ENCODE measurements around the gene KCTD3. TPM values are rescaled to one million over a fixed set of nuclear protein-coding genes. Genes with fewer than 3 reads are reported as not detected.
A peak's percentile ranks its signal among the peaks of the same experiment; 100 is the strongest.

The KCTD3 gene
- total and polyA plus RNA-seq, 2 of the 13 experiments (the other 11 are each of a cell fraction or from before 2014, with no cell fraction given): 49.8 to 68.1 TPM

- intact Hi-C loops (cut with micrococcal nuclease; ENCODE audit: unreplicated experiment) (no loop called here), in situ Hi-C loops (cut with HindIII; ENCODE audit: extremely low pct_ligation_motif_present, low pct_unique_long_range_greater_than_20kb) (no loop called here)
- Histone ChIP-seq H3K36me3 (replicated peaks in 1 of 2; ENCODE audit: control insufficient read depth in 1 of 2, insufficient read depth in 2 of 2, low read length in 2 of 2) (no peaks in the 10 kb centered on the region), H3K4me3 (replicated peaks in 1 of 3; ENCODE audit: insufficient read depth in 1 of 3, low read depth in 2 of 3, low read length in 3 of 3) (peak overlapping the region; percentile 47 to 64 (median 57)), H3K9ac (ENCODE audit: insufficient read depth, low read depth, low read length) (peak overlapping the region; percentile 46), H3K79me2 (ENCODE audit: insufficient read depth, low read length) (no peaks in the 10 kb centered on the region), H2AFZ (ENCODE audit: low read length) (peak overlapping the region; percentile 93), H4K20me1 (ENCODE audit: insufficient read depth, low read length) (no peaks in the 10 kb centered on the region), H3K9me3 (ENCODE audit: low read length) (no peaks in the 10 kb centered on the region), H3K27ac (ENCODE audit: extremely low read length, insufficient read depth, low read length) (peak overlapping the region; percentile 60), H3K4me1 (ENCODE audit: insufficient read depth, low read length) (peaks cover 60% of the 10 kb centered on the region), H3K27me3 (ENCODE audit: control insufficient read depth in 1 of 2, insufficient read depth in 2 of 2, low read length in 2 of 2) (no peaks in the 10 kb centered on the region), H3K4me2 (ENCODE audit: low read depth, low read length) (peak overlapping the region; percentile 89)
- FAIRE-seq: peak; percentile 51
- no TSS peak for BruUV-seq (replicated peaks)
- ChIA-PET POLR2A (interaction anchor here (0.7 to 1.4 kb wide), 2 partner anchors 70 to 94 kb away, joined by 3 read pairs; partner anchors contain the start of gene KCTD3), CTCF (ENCODE audit: low intra/inter-chr PET ratio, low total read pairs) (no interaction called here)
- ATAC-seq: peak; percentile 79
- DNase-seq (ENCODE audit: low spot score): peak; percentile 73
- WGBS (ENCODE audit: low lambda C conversion rate): 1% methylated on average over 9 of the region's 9 CpGs
- TF ChIP-seq SNRNP70 (IDR thresholded peaks at IDR 0.05; ENCODE audit: low read depth, low read length): no peak
- no peak for TF ChIP-seq CAMTA2 (CRISPR knock-in tag; IDR thresholded peaks at IDR 0.05; ENCODE audit: borderline replicate concordance)
- no peak for TF ChIP-seq DDIT3 (CRISPR knock-in tag; IDR thresholded peaks at IDR 0.05)
- TF ChIP-seq, protein P1, sequence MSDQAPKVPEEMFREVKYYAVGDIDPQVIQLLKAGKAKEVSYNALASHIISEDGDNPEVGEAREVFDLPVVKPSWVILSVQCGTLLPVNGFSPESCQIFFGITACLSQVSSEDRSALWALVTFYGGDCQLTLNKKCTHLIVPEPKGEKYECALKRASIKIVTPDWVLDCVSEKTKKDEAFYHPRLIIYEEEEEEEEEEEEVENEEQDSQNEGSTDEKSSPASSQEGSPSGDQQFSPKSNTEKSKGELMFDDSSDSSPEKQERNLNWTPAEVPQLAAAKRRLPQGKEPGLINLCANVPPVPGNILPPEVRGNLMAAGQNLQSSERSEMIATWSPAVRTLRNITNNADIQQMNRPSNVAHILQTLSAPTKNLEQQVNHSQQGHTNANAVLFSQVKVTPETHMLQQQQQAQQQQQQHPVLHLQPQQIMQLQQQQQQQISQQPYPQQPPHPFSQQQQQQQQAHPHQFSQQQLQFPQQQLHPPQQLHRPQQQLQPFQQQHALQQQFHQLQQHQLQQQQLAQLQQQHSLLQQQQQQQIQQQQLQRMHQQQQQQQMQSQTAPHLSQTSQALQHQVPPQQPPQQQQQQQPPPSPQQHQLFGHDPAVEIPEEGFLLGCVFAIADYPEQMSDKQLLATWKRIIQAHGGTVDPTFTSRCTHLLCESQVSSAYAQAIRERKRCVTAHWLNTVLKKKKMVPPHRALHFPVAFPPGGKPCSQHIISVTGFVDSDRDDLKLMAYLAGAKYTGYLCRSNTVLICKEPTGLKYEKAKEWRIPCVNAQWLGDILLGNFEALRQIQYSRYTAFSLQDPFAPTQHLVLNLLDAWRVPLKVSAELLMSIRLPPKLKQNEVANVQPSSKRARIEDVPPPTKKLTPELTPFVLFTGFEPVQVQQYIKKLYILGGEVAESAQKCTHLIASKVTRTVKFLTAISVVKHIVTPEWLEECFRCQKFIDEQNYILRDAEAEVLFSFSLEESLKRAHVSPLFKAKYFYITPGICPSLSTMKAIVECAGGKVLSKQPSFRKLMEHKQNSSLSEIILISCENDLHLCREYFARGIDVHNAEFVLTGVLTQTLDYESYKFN (CRISPR knock-in tag; conservative IDR thresholded peaks at IDR 0.05): peak; percentile 60; the same call in 1 of the 2 replicates
- TF ChIP-seq ZNF614 (CRISPR knock-in tag; IDR thresholded peaks at IDR 0.05; ENCODE audit: borderline replicate concordance): no peak; the same call in 1 of the 2 replicates
- no peak for TF ChIP-seq ZNF530 (CRISPR knock-in tag; IDR thresholded peaks at IDR 0.05; ENCODE audit: low read depth)
- TF ChIP-seq MNT (IDR thresholded peaks at IDR 0.05): no peak
- TF ChIP-seq KLF15 (CRISPR knock-in tag; IDR thresholded peaks at IDR 0.05; ENCODE audit: borderline replicate concordance): no peak
- no peak for TF ChIP-seq ZBTB1 (CRISPR knock-in tag; IDR thresholded peaks at IDR 0.05; ENCODE audit: borderline replicate concordance)
- peak; percentile 43; the same call in 1 of the 2 replicates for TF ChIP-seq POGZ (CRISPR knock-in tag; IDR thresholded peaks at IDR 0.05)
- no peak for TF ChIP-seq PAWR (CRISPR knock-in tag; IDR thresholded peaks at IDR 0.05; ENCODE audit: borderline replicate concordance)
- no peak for TF ChIP-seq ZNF33B (CRISPR knock-in tag; IDR thresholded peaks at IDR 0.05)
- TF ChIP-seq ZFP90 (CRISPR knock-in tag; IDR thresholded peaks at IDR 0.05; ENCODE audit: borderline replicate concordance): no peak
- TF ChIP-seq FOXP1 (IDR thresholded peaks at IDR 0.05): no peak
- TF ChIP-seq FOXP1 (CRISPR knock-in tag; IDR thresholded peaks at IDR 0.05): no peak
- no peak for TF ChIP-seq SP1 (IDR thresholded peaks at IDR 0.05)
- no peak for TF ChIP-seq SP1 (CRISPR knock-in tag; IDR thresholded peaks at IDR 0.05)
- no peak for TF ChIP-seq ARNTL (CRISPR knock-in tag; IDR thresholded peaks at IDR 0.05)
- TF ChIP-seq ZNF558 (CRISPR knock-in tag; IDR thresholded peaks at IDR 0.05; ENCODE audit: borderline replicate concordance): no peak
- no peak for TF ChIP-seq REXO4 (CRISPR knock-in tag; IDR thresholded peaks at IDR 0.05; ENCODE audit: borderline replicate concordance)
Measured at GRCh38 chr1:215636258-215636965, 69.3 kb downstream of the KCTD3 start.

Data from HepG2 (cell line).